ENCODE results near the gene LYPD4. TPM values are rescaled to one million over a fixed set of nuclear protein-coding genes. Genes with fewer than 3 reads are reported as not detected.

The LYPD4 gene
- polyA plus RNA-seq, 2 of the 4 experiments (the other 2 are of a cell fraction): not detected

GRCh38 chr19:41801792-41802211, 42.7 kb downstream of the LYPD4 start:
- no peak overlapping the region for H3K27ac ChIP-seq
- no peak for ATAC-seq
- 41% methylated on average over 2 of the region's 2 CpGs for WGBS (ENCODE audit: missing lambda C conversion rate)
- no peak overlapping the region for H3K4me2 ChIP-seq
- H3K4me3 ChIP-seq: no peak overlapping the region
- H3K4me1 ChIP-seq: 0 out of 3 replicates have a peak, but pooled peaks cover 5% of the 10 kb centered on the region
- ChIA-PET CTCF (interaction anchor here (0.9 to 19.4 kb wide), 13 partner anchors 8 to 232 kb away, joined by 3 to 428 read pairs (median 4); partner anchors contain the start of genes CEACAM3 and CEACAM6), POLR2A (no interaction called here)
- no peak for DNase-seq (ENCODE audit: low read depth in 1 of 2, low spot score in 1 of 2)
- TF ChIP-seq E2F6 (IDR thresholded peaks at IDR 0.05; ENCODE audit: borderline replicate concordance, low read depth): no peak
- TF ChIP-seq JUNB (IDR thresholded peaks at IDR 0.05): no peak
- H3K9me3 ChIP-seq: peaks cover 10% of the 10 kb centered on the region
- FAIRE-seq: peak; percentile 43

- Histone ChIP-seq H3K9me3 (peaks cover 10% of the 10 kb centered on the region), H3K4me1 (0 out of 3 replicates have a peak, but pooled peaks cover 5% of the 10 kb centered on the region), H3K4me3 (no peak overlapping the region), H3K27ac (no peak overlapping the region), H3K4me2 (no peak overlapping the region)
- no peak for TF ChIP-seq PBX3 (IDR thresholded peaks at IDR 0.05)
- no peak for TF ChIP-seq ZFP36 (IDR thresholded peaks at IDR 0.05; ENCODE audit: borderline replicate concordance, partially characterized antibody)
- no peak for TF ChIP-seq JUNB (IDR thresholded peaks at IDR 0.05)
- no peak for TF ChIP-seq POLR2A (IDR thresholded peaks at IDR 0.05; ENCODE audit: low read length)
- TF ChIP-seq CTCF (IDR thresholded peaks at IDR 0.05): no peak
- no peak for TF ChIP-seq SREBF2 (IDR thresholded peaks at IDR 0.05)
- no peak for TF ChIP-seq FOSB (CRISPR knock-in tag; IDR thresholded peaks at IDR 0.05)
- TF ChIP-seq TFCP2L1 (CRISPR knock-in tag; IDR thresholded peaks at IDR 0.05): no peak
- TF ChIP-seq BHLHE40 (IDR thresholded peaks at IDR 0.05; ENCODE audit: low read depth, low read length): no peak
- no peak for TF ChIP-seq CEBPB (IDR thresholded peaks at IDR 0.05)
- TF ChIP-seq FOXS1 (CRISPR knock-in tag; IDR thresholded peaks at IDR 0.05): no peak
- no peak for TF ChIP-seq HOXB13 (CRISPR knock-in tag; IDR thresholded peaks at IDR 0.05; ENCODE audit: low read depth)
- TF ChIP-seq HOXB5 (CRISPR knock-in tag; IDR thresholded peaks at IDR 0.05): no peak
- TF ChIP-seq HEYL (CRISPR knock-in tag; IDR thresholded peaks at IDR 0.05): no peak
- TF ChIP-seq BCL3 (IDR thresholded peaks at IDR 0.05): no peak
- no peak for TF ChIP-seq FOSL2 (IDR thresholded peaks at IDR 0.05)
- TF ChIP-seq FOSL2 (CRISPR knock-in tag; IDR thresholded peaks at IDR 0.05): no peak
- 28% methylated on average over 4 of the region's 4 CpGs for WGBS (ENCODE audit: missing lambda C conversion rate)
- CTCF ChIA-PET: interaction anchor here (1.1 to 19.4 kb wide), 10 partner anchors 7 to 159 kb away, joined by 3 to 428 read pairs (median 11); partner anchors contain the start of genes CEACAM3 and CEACAM6
- FAIRE-seq (no peak), ATAC-seq (no peak), DNase-seq (ENCODE audit: low read depth in 1 of 2, low spot score in 1 of 2) (no peak)
- POLR2A ChIA-PET: no interaction called here
These were observed 43.5 kb downstream of the LYPD4 start for GRCh38 chr19:41801031-41801430.

- POLR2A ChIA-PET: no interaction called here
- Histone ChIP-seq H3K4me1 (0 out of 3 replicates have a peak, but pooled peaks cover 5% of the 10 kb centered on the region), H3K4me3 (no peak overlapping the region), H3K9me3 (peaks cover 10% of the 10 kb centered on the region), H3K27ac (no peak overlapping the region), H3K4me2 (0 out of 3 replicates have a peak overlapping the region, but pooled peaks have one; percentile 5)
- no peak for FAIRE-seq
- 29% methylated on average over 9 of the region's 9 CpGs for WGBS (ENCODE audit: missing lambda C conversion rate)
- DNase-seq (ENCODE audit: low read depth in 1 of 2, low spot score in 1 of 2): peak in 1 of 2 experiments; percentile 27
- TF ChIP-seq FOSL2 (IDR thresholded peaks at IDR 0.05) (no peak), FOSL2 (CRISPR knock-in tag; IDR thresholded peaks at IDR 0.05) (no peak), MAX (IDR thresholded peaks at IDR 0.05) (no peak), RARB (CRISPR knock-in tag; IDR thresholded peaks at IDR 0.05) (no peak)
- ATAC-seq: no peak
- CTCF ChIA-PET: interaction anchor here (1.3 to 19.4 kb wide), 7 partner anchors 14 to 93 kb away, joined by 3 to 428 read pairs (median 10); partner anchors contain the start of gene CEACAM6
These were observed 45.0 kb downstream of the LYPD4 start for GRCh38 chr19:41799444-41800000.
